AG04450 (cell line): Measurements from ENCODE around the gene KCNK2. TPM values are rescaled to one million over a fixed set of nuclear protein-coding genes. Genes with fewer than 3 reads are reported as not detected.

Experiments used
- CTCF ChIA-PET: fragments of 300-600, 350-600 bp; formaldehyde crosslinking; extraction: SDS; loops from one replicate; lab custom pipeline; 2022; ENCODE audit warnings: antibody characterized with exemption, inconsistent platforms; lab: Charles Lee
- POLR2A ChIA-PET: fragments of 350-600 bp; formaldehyde crosslinking; extraction: SDS; loops from one replicate; lab custom pipeline; 2021; ENCODE audit warnings: antibody characterized with exemption, inconsistent platforms; lab: Yijun Ruan, JAX
- DNase-seq: peaks from one replicate; pipeline ENCODE4 v3.0.0-alpha.2; 2011; ENCODE audit warnings: low read depth, low spot score
- H3K27ac ChIP-seq: one replicate; pipeline ENCODE4 v1.5.1; 2012; ENCODE audit warnings: low read depth, low read length, control low read depth
- H3K27me3 ChIP-seq: one replicate; pipeline ENCODE4 v1.6.0; 2012; ENCODE audit warnings: low read length; ENCODE audit not compliant: control insufficient read depth, insufficient read depth
- H3K4me3 ChIP-seq: 2 replicates; pipeline ENCODE4 v1.5.1; 2011; ENCODE audit warnings: mild to moderate bottlenecking, low read depth, low read length, control low read depth
- H3K9me3 ChIP-seq: 2 replicates; pipeline ENCODE4 v1.5.1; 2012; ENCODE audit warnings: low read length; ENCODE audit not compliant: control insufficient read depth, insufficient read depth
- CTCF ChIP-seq: IDR thresholded peaks from 2 replicates; pipeline ENCODE4 v1.5.1; 2011; ENCODE audit warnings: low read depth, low read length, control low read depth, inconsistent platforms
- polyA plus RNA-seq: library from polyadenylated mRNA; depleted of rRNA; stranded (reverse); fragments of >200 nt; gene quantifications from 2 replicates; pipeline ENCODE4 v1.2.3, GENCODE V29; 2011

The KCNK2 gene
- polyA plus RNA-seq, 1 experiment, result 22.8 TPM

GRCh38 chr1:215282557-215282956 lies 200.0 kb downstream of the KCNK2 start:
- no peak for DNase-seq
- CTCF ChIA-PET, result interaction anchor here (0.6 kb wide), 1 partner anchor 724 kb away, joined by 3 read pairs; no protein-coding TSS in a partner anchor
- POLR2A ChIA-PET, result no interaction called here

GRCh38 chr1:215285013-215285800 lies 202.7 kb downstream of the KCNK2 start:
- no peak for DNase-seq
- Histone ChIP-seq H3K4me3 (no peak overlapping the region), H3K27ac (no peak overlapping the region), H3K9me3 (no peaks in the 10 kb centered on the region), H3K27me3 (no peaks in the 10 kb centered on the region)
- POLR2A ChIA-PET, result no interaction called here
- no peak for TF ChIP-seq CTCF
- CTCF ChIA-PET, result no interaction called here

More at GRCh38 chr1:215282557-215282956, 200.0 kb downstream of the KCNK2 start:
- H3K9me3 ChIP-seq, result no peaks in the 10 kb centered on the region; the same call in 1 of the 2 replicates
- no peak overlapping the region for H3K4me3 ChIP-seq
- TF ChIP-seq CTCF, result no peak
- no peak overlapping the region for H3K27ac ChIP-seq
- no peaks in the 10 kb centered on the region for H3K27me3 ChIP-seq
